ENCODE results near the gene ZNF692.

GRCh38 chr1:248804771-248805681 lies 53.9 kb downstream of the ZNF692 start:
- TF ChIP-seq POLR2A (IDR thresholded peaks at IDR 0.05) = no peak
- no peak for TF ChIP-seq CTCF (IDR thresholded peaks at IDR 0.05)
